Mammary epithelial cell (primary cell): ENCODE results near the gene SHMT1.

Experiments used
- CTCF ChIP-seq, 2 donors: IDR thresholded peaks in 1 of 2; conservative IDR thresholded peaks in 1 of 2; 2 replicates each; pipeline ENCODE4 v1.5.1; 2011 to 2012; ENCODE audit warnings: inconsistent platforms in 2 of 2, low read length in 2 of 2, mild to moderate bottlenecking in 2 of 2, control low read depth in 1 of 2, low read depth in 1 of 2; ENCODE audit not compliant: insufficient read depth in 1 of 2; ENCODE audit errors: extremely low read depth in 1 of 2
- EZH2 ChIP-seq: IDR thresholded peaks from 2 replicates; pipeline ENCODE4 v1.6.1; 2012; ENCODE audit warnings: low read length, inconsistent platforms, borderline replicate concordance

GRCh38 chr17:18300725-18301480, 62.4 kb downstream of the SHMT1 start:
- TF ChIP-seq CTCF (conservative IDR thresholded peaks at IDR 0.05 in 1 of 2, IDR thresholded peaks at IDR 0.05 in 1 of 2; ENCODE audit: extremely low read depth in 1 of 2, insufficient read depth in 1 of 2, low read depth in 1 of 2, low read length in 2 of 2) = no peak
- TF ChIP-seq EZH2 = no peak
